Mesenchymal stem cell (in vitro differentiated cells and primary cell): ENCODE measurements around the gene DOCK11.
"Not testable (repeated sequence)": the region's sequence is repeated elsewhere in the genome, so short reads cannot be mapped to it uniquely, and the experiment has no call there.

Experiments used
- DNase-seq: peaks from one replicate; pipeline ENCODE4 v3.0.0-alpha.2; 2013
- H2AFZ ChIP-seq: one replicate; pipeline ENCODE4 v1.6.1; 2013; ENCODE audit warnings: low read depth, mild to moderate bottlenecking, control low read depth, inconsistent platforms, low read length, moderate library complexity
- H2AK5ac ChIP-seq: 2 replicates; pipeline ENCODE4 v1.6.1; 2013; ENCODE audit warnings: low read length, moderate library complexity, mild to moderate bottlenecking, inconsistent platforms; ENCODE audit not compliant: severe bottlenecking
- H2BK120ac ChIP-seq: one replicate; pipeline ENCODE4 v1.6.1; 2013; ENCODE audit warnings: low read depth, mild to moderate bottlenecking, inconsistent platforms, low read length, moderate library complexity
- H2BK12ac ChIP-seq, 2 experiments: one replicate each; pipeline ENCODE4 v1.6.1; 2013; ENCODE audit warnings: inconsistent platforms in 2 of 2, low read length in 2 of 2, mild to moderate bottlenecking in 2 of 2, moderate library complexity in 2 of 2, control low read depth in 1 of 2
- H2BK15ac ChIP-seq: one replicate; pipeline ENCODE4 v1.6.1; 2013; ENCODE audit warnings: mild to moderate bottlenecking, low read depth, inconsistent platforms; ENCODE audit not compliant: poor library complexity, severe bottlenecking
- H2BK5ac ChIP-seq: 2 replicates; pipeline ENCODE4 v1.6.1; 2013; ENCODE audit warnings: low read depth, mild to moderate bottlenecking, low read length, control low read depth, inconsistent platforms; ENCODE audit not compliant: poor library complexity, severe bottlenecking
- H3K14ac ChIP-seq, 2 experiments: one replicate each; pipeline ENCODE4 v1.6.1; 2013; ENCODE audit warnings: inconsistent platforms in 2 of 2, low read length in 2 of 2, control low read depth in 1 of 2, mild to moderate bottlenecking in 1 of 2, moderate library complexity in 1 of 2
- H3K18ac ChIP-seq, 2 experiments: one replicate each; pipeline ENCODE4 v1.6.1; 2013; ENCODE audit warnings: inconsistent platforms in 2 of 2, low read length in 2 of 2, control low read depth in 1 of 2, low read depth in 1 of 2, mild to moderate bottlenecking in 1 of 2
- H3K23ac ChIP-seq, 2 experiments: one replicate each; pipeline ENCODE4 v1.6.1; 2013; ENCODE audit warnings: inconsistent platforms in 2 of 2, low read length in 2 of 2, mild to moderate bottlenecking in 2 of 2, moderate library complexity in 2 of 2, control low read depth in 1 of 2
- H3K27ac ChIP-seq: 2 replicates; pipeline ENCODE4 v1.5.1; 2013; ENCODE audit warnings: mild to moderate bottlenecking, moderate library complexity, low read length, control low read depth, inconsistent platforms; ENCODE audit not compliant: poor library complexity, severe bottlenecking
- H3K27me3 ChIP-seq, 2 experiments: 2 replicates each; pipeline versions ENCODE4 v1.6.1 to v1.7.0; 2013; ENCODE audit warnings: low read length in 2 of 2, mild to moderate bottlenecking in 2 of 2, moderate library complexity in 2 of 2, control low read depth in 1 of 2, inconsistent platforms in 1 of 2; ENCODE audit not compliant: control insufficient read depth in 1 of 2, insufficient read depth in 1 of 2
- H3K36me3 ChIP-seq, 2 experiments: 2 replicates each; pipeline versions ENCODE4 v1.6.1 to v1.7.0; 2013; ENCODE audit warnings: low read length in 2 of 2, control low read depth in 1 of 2, inconsistent platforms in 1 of 2, low read depth in 1 of 2, mild to moderate bottlenecking in 1 of 2; ENCODE audit not compliant: insufficient read depth in 2 of 2, control insufficient read depth in 1 of 2
- H3K4ac ChIP-seq, 2 experiments: one replicate each; pipeline ENCODE4 v1.6.1; 2013; ENCODE audit warnings: inconsistent platforms in 2 of 2, low read length in 2 of 2, mild to moderate bottlenecking in 2 of 2, moderate library complexity in 2 of 2, control low read depth in 1 of 2, low read depth in 1 of 2
- H3K4me1 ChIP-seq: 2 replicates; pipeline ENCODE4 v1.6.1; 2013; ENCODE audit warnings: low read depth, low read length, control low read depth; ENCODE audit not compliant: control insufficient read depth, insufficient read depth
- H3K4me2 ChIP-seq: 2 replicates; pipeline ENCODE4 v1.6.1; 2013; ENCODE audit warnings: low read length, mild to moderate bottlenecking, inconsistent platforms; ENCODE audit not compliant: poor library complexity, severe bottlenecking
- H3K4me3 ChIP-seq, 2 experiments: 2 replicates each; pipeline versions ENCODE4 v1.5.1 to v1.7.0; 2013; ENCODE audit warnings: low read length in 2 of 2, mild to moderate bottlenecking in 2 of 2, control low read depth in 1 of 2, low read depth in 1 of 2; ENCODE audit not compliant: insufficient read depth in 1 of 2
- H3K79me1 ChIP-seq: replicated peaks from 2 replicates; pipeline ENCODE4 v1.6.1; 2013; ENCODE audit warnings: mild to moderate bottlenecking, control low read depth, low read length, inconsistent platforms; ENCODE audit not compliant: poor library complexity, severe bottlenecking
- H3K9ac ChIP-seq: 2 replicates; pipeline ENCODE4 v1.7.0; 2013; ENCODE audit warnings: mild to moderate bottlenecking, low read length, moderate library complexity
- H3K9me3 ChIP-seq: 2 replicates; pipeline ENCODE4 v1.7.0; 2013; ENCODE audit warnings: mild to moderate bottlenecking, low read length; ENCODE audit not compliant: control insufficient read depth
- H4K8ac ChIP-seq: one replicate; pipeline ENCODE4 v1.6.1; 2013; ENCODE audit warnings: inconsistent platforms, mild to moderate bottlenecking, low read length, moderate library complexity
- H4K91ac ChIP-seq: one replicate; pipeline ENCODE4 v1.6.1; 2013; ENCODE audit warnings: mild to moderate bottlenecking, low read length, inconsistent platforms
- WGBS: methylation state at CpG from one replicate; pipeline ENCODE4 v1.1.7; 2013; ENCODE audit warnings: mixed read lengths; 5-methylcytosine and 5-hydroxymethylcytosine counted together

DOCK11 gene

DNA sequence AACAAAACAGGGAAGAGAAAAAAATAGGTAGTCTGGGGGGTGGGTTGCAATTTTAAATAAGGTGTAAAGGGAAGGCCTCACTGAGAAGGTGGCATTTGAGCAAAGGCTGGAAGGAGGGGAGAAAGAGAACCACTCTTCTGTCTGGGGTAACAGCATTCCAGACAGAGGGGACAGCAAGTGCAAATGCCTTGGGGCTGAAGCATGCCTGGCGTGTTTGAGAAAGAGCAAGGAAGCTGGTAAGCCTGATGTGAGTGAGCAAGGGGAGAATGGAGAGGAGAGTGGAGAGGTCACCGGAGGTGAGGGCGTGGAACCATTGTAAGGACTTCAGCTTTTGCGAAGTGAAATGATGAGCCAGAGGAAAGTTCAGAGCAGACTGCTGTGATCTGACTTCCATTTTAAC, 19.7 kb upstream of the DOCK11 start:
- Histone ChIP-seq H2BK5ac (no peak overlapping the region), H3K4me1 (no peaks in the 10 kb centered on the region), H2AK5ac (no peak overlapping the region), H3K4me2 (no peak overlapping the region), H2BK15ac (no peak overlapping the region), H3K23ac (no peak overlapping the region), H3K27me3 (no peaks in the 10 kb centered on the region), H3K14ac (no peak overlapping the region), H3K4me3 (no peak overlapping the region), H2AFZ (no peak overlapping the region), H3K18ac (no peak overlapping the region), H3K79me1 (no peaks in the 10 kb centered on the region), H4K8ac (no peak overlapping the region), H2BK12ac (no peak overlapping the region), H3K27ac (no peak overlapping the region), H3K9ac (no peak overlapping the region), H2BK120ac (no peak overlapping the region), H3K4ac (no peak overlapping the region), H3K9me3 (peaks cover 2% of the 10 kb centered on the region), H3K36me3 (no peaks in the 10 kb centered on the region), H4K91ac (no peak overlapping the region)
- no peak for DNase-seq
- WGBS: 92% methylated on average over 4 of the region's 4 CpGs

DNA sequence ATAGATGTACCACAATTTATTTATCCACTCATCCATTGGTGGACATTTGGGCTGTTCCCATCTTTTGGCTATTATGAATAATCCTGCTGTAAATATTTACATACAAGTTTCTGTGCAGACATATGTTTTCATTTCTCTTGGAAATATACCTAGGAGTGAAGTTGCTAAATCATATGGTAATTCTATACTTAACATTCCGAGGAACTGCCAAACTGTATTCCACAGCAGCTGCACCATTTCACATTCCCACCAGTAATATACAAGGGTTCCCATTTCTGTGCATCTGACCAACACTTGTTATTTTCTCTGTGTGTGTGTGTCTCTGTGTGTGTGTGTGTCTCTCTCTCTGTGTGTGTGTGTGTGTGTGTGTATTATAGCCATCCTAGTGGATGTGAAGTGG, 15.4 kb upstream of the DOCK11 start:
- Histone ChIP-seq H3K79me1 (no peaks in the 10 kb centered on the region), H3K36me3 (no peaks in the 10 kb centered on the region), H4K8ac (no peak overlapping the region), H3K27ac (no peak overlapping the region), H3K4me3 (no peak overlapping the region), H2AFZ (no peak overlapping the region), H3K9me3 (no peaks in the 10 kb centered on the region), H3K23ac (no peak overlapping the region), H3K18ac (no peak overlapping the region), H2AK5ac (no peak overlapping the region), H3K4ac (no peak overlapping the region), H3K4me2 (no peak overlapping the region), H3K27me3 (no peaks in the 10 kb centered on the region), H2BK12ac (no peak overlapping the region), H2BK15ac (no peak overlapping the region), H4K91ac (no peak overlapping the region), H2BK5ac (no peak overlapping the region), H3K9ac (no peak overlapping the region), H2BK120ac (no peak overlapping the region), H3K14ac (no peak overlapping the region), H3K4me1 (no peaks in the 10 kb centered on the region)
- WGBS: no CpG with 5 or more reads among the region's 1 CpG
- no peak for DNase-seq

- not testable (repeated sequence) for H3K27ac ChIP-seq, H4K91ac ChIP-seq, H2BK15ac ChIP-seq, H2AFZ ChIP-seq, H3K27me3 ChIP-seq, H3K36me3 ChIP-seq, H3K79me1 ChIP-seq, H2BK5ac ChIP-seq, H3K4me3 ChIP-seq, H3K9ac ChIP-seq, H3K9me3 ChIP-seq, H4K8ac ChIP-seq, H3K23ac ChIP-seq, DNase-seq, H3K4me2 ChIP-seq, H3K4me1 ChIP-seq, H3K18ac ChIP-seq, H2AK5ac ChIP-seq, H2BK12ac ChIP-seq, H3K4ac ChIP-seq, H3K14ac ChIP-seq, H2BK120ac ChIP-seq
- 89% methylated on average over 4 of the region's 4 CpGs for WGBS
These were observed 13.2 kb upstream of the DOCK11 start for GRCh38 chrX:118482384-118482783.

DNA sequence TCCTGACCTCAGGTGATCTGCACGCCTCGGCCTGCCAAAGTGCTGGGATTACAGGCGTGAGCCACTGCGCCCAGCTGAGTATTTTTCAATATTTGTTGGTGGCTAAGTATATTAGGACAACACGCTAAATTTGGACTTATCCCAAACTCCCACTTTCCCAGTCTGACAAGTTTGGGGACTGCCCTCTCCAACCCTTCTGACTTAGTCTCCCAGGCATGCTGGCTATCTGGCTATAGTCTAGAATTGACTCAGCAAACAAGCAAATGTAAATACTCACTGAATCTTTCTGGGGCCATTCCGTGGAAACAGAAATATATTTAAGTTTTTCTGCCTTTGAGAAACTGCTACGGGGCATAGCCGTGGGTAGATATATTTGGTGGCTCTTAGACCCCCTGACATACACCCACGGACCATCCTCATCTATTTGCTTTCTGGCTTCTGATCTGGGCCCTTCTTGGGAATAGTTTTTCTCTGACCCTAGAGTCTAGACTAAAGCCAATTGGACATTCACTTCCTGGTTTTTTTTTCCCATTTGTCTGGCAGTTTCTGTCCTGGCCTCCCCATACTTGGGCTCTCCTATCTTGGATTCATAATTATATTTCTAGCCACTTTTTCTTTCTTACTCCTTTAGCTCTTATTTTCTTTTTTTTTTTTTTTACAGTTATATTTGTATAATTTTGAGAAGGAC, 11.3 kb upstream of the DOCK11 start:
- no peaks in the 10 kb centered on the region for H3K27me3 ChIP-seq
- H2AFZ ChIP-seq: no peak overlapping the region
- no peak overlapping the region for H4K8ac ChIP-seq
- no peak overlapping the region for H3K4me3 ChIP-seq
- no peak overlapping the region for H2BK5ac ChIP-seq
- no peaks in the 10 kb centered on the region for H3K9me3 ChIP-seq
- H3K36me3 ChIP-seq: no peaks in the 10 kb centered on the region
- H2BK12ac ChIP-seq: no peak overlapping the region
- H2AK5ac ChIP-seq: no peak overlapping the region
- H3K4ac ChIP-seq: no peak overlapping the region
- DNase-seq: no peak
- H3K4me1 ChIP-seq: no peaks in the 10 kb centered on the region
- no peak overlapping the region for H3K4me2 ChIP-seq
- WGBS: 93% methylated on average over 5 of the region's 9 CpGs
- no peak overlapping the region for H3K23ac ChIP-seq
- no peak overlapping the region for H3K27ac ChIP-seq
- no peak overlapping the region for H3K9ac ChIP-seq
- H2BK120ac ChIP-seq: no peak overlapping the region
- H4K91ac ChIP-seq: no peak overlapping the region
- no peaks in the 10 kb centered on the region for H3K79me1 ChIP-seq
- H2BK15ac ChIP-seq: no peak overlapping the region
- H3K18ac ChIP-seq: no peak overlapping the region
- no peak overlapping the region for H3K14ac ChIP-seq
